CD4-positive, CD25-positive, alpha-beta regulatory T cell (primary cell): ENCODE measurements around the gene KRTAP10-3. TPM values are rescaled to one million over a fixed set of nuclear protein-coding genes. Genes with fewer than 3 reads are reported as not detected.
"Not testable (repeated sequence)": the region's sequence is repeated elsewhere in the genome, so short reads cannot be mapped to it uniquely, and the experiment has no call there.

Experiments
- ATAC-seq, 2 donors: fragments of 150-1000 bp; cut with Tn5 transposase; one replicate each; pipeline ENCODE4 v1.10.0; 2021; ENCODE audit warnings: low read depth in 2 of 2, moderate number of reproducible peaks in 2 of 2, moderate library complexity in 1 of 2
- DNase-seq, 3 donors: peaks; one replicate each; pipeline versions ENCODE4 v3.0.0 to v3.0.0-alpha.2; 2012 to 2022; ENCODE audit warnings: mixed read lengths in 1 of 3
- H3K27ac ChIP-seq: one replicate; pipeline ENCODE4 v1.7.0; 2013; ENCODE audit warnings: mild to moderate bottlenecking, low read length; ENCODE audit not compliant: insufficient read depth, poor library complexity, severe bottlenecking
- H3K27me3 ChIP-seq: one replicate; pipeline ENCODE4 v1.7.0; 2013; ENCODE audit warnings: low read length; ENCODE audit not compliant: control insufficient read depth, insufficient read depth
- H3K36me3 ChIP-seq: one replicate; pipeline ENCODE4 v1.7.0; 2013; ENCODE audit warnings: mild to moderate bottlenecking, low read length, moderate library complexity; ENCODE audit not compliant: control insufficient read depth, insufficient read depth
- H3K4me1 ChIP-seq: 2 replicates; pipeline ENCODE4 v1.7.0; 2013; ENCODE audit warnings: mild to moderate bottlenecking, low read length; ENCODE audit not compliant: insufficient read depth, control insufficient read depth, poor library complexity, severe bottlenecking
- H3K4me3 ChIP-seq: one replicate; pipeline ENCODE4 v1.7.0; 2013; ENCODE audit warnings: low read depth, mild to moderate bottlenecking, low read length, moderate library complexity
- H3K9me3 ChIP-seq, 2 experiments: 1 replicate in 1 of 2; 2 replicates in 1 of 2; pipeline ENCODE4 v1.7.0; 2013; ENCODE audit warnings: low read length in 2 of 2, mild to moderate bottlenecking in 1 of 2, moderate library complexity in 1 of 2; ENCODE audit not compliant: control insufficient read depth in 2 of 2
- H3K27ac Mint-ChIP-seq, 3 donors: one replicate each; pipeline ENCODE4 v1.8.0; 2020 to 2022; ENCODE audit warnings: mild to moderate bottlenecking in 3 of 3, mixed read lengths in 3 of 3, moderate library complexity in 2 of 3
- H3K27me3 Mint-ChIP-seq: one replicate; pipeline ENCODE4 v1.8.0; 2022; ENCODE audit warnings: mild to moderate bottlenecking, mixed read lengths
- H3K36me3 Mint-ChIP-seq: one replicate; pipeline ENCODE4 v1.8.0; 2020; ENCODE audit warnings: mixed read lengths
- H3K4me1 Mint-ChIP-seq, 4 donors: one replicate each; pipeline ENCODE4 v1.8.0; 2020 to 2022; ENCODE audit warnings: mixed read lengths in 4 of 4, mild to moderate bottlenecking in 1 of 4
- H3K4me3 Mint-ChIP-seq, 4 donors: one replicate each; pipeline ENCODE4 v1.8.0; 2020 to 2022; ENCODE audit warnings: mild to moderate bottlenecking in 4 of 4, mixed read lengths in 4 of 4, moderate library complexity in 3 of 4
- H3K9me3 Mint-ChIP-seq, 7 donors: one replicate each; pipeline ENCODE4 v1.8.0; 2020 to 2022; ENCODE audit warnings: mixed read lengths in 7 of 7, mild to moderate bottlenecking in 3 of 7, moderate library complexity in 2 of 7
- polyA plus RNA-seq, 4 donors: library from polyadenylated mRNA; unstranded; fragments of 300-500 nt; fragmentation: Illumina TruSeq; gene quantifications; one replicate each; pipeline ENCODE4 v1.2.3, GENCODE V29; 2021
- total RNA-seq: library from RNA; stranded (reverse); gene quantifications from one replicate; pipeline ENCODE4 v1.2.3, GENCODE V29; 2022

The KRTAP10-3 gene
- total and polyA plus RNA-seq, 5 donors from 2014 or later, result not detected

DNA sequence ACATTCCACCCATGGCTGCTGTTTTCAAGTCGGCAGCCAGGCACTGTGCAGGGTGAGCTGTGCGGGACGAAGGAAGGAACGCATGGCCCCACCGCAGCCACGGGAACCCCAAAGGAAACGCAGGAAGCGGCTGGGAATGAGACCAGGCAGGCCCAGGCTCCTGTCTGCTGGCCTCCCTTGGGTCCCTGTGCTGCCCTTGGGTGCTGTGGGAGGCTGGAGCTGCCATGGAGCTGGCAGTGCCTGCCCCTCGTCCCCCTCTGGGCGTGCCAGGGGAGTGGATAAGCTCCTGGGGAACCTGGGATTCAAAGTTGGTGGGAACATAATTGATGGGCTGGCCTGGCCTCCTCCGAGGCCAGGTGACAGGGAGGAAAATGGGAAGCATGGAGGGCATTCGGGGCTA, 9.7 kb upstream of the KRTAP10-3 start:
- DNase-seq (no peak), ATAC-seq (no peak)
- peaks cover 10% of the 10 kb centered on the region for H3K27me3 Mint-ChIP-seq
- H3K36me3 ChIP-seq, result no peaks in the 10 kb centered on the region
- peaks cover 11 to 17% (median 14%) of the 10 kb centered on the region in 4 donors for H3K4me1 Mint-ChIP-seq
- no peak overlapping the region for H3K27ac ChIP-seq
- peaks cover 12% of the 10 kb centered on the region for H3K4me1 ChIP-seq
- no peaks in the 10 kb centered on the region for H3K9me3 ChIP-seq
- peaks cover 0 to 3% (median 1%) of the 10 kb centered on the region in 7 donors for H3K9me3 Mint-ChIP-seq
- H3K27ac Mint-ChIP-seq, result no peak overlapping the region
- no peaks in the 10 kb centered on the region for H3K27me3 ChIP-seq
- H3K36me3 Mint-ChIP-seq, result no peaks in the 10 kb centered on the region
- H3K4me3 ChIP-seq, result no peak overlapping the region
- no peak overlapping the region for H3K4me3 Mint-ChIP-seq

DNA sequence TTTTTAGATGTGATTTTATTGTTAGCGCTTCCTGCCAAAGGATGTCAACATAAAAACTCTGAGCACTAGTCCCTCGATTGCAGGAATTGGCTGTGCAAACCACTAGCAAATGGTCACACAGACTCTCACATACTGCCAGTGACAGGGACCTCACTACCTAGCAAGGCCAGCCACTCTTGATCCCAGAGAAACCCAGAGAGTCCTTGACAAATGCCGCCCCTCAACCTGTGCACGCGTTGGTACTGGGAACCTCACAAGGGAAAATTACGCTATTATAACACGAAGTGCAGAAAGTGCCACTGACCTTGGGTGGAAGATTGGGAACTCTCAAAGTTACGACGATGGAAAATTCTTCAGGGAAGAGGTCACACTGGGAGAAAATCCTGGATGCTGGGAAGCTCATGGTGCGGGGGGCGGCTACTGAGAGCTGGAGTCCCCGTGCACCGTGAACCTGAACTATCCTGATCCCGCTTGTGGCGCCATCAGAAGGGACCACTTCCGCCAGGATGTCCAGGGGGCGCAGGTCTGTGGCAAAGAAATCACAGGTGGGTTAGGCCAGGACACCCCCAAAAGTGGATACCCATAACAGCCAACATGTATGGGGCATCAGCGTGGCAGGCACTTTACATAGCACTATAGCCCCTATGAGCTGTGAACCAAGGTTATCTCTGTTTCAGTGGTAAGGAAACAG, 9.0 kb upstream of the KRTAP10-3 start:
- Histone ChIP-seq H3K36me3 (no peaks in the 10 kb centered on the region), H3K9me3 (peaks cover 0 to 1% of the 10 kb centered on the region in 2 experiments), H3K4me1 (peaks cover 12% of the 10 kb centered on the region), H3K4me3 (no peak overlapping the region), H3K27me3 (no peaks in the 10 kb centered on the region), H3K27ac (no peak overlapping the region)
- Mint-ChIP-seq H3K27ac (no peak overlapping the region), H3K4me1 (peaks cover 11 to 17% (median 14%) of the 10 kb centered on the region in 4 donors), H3K9me3 (peaks cover 0 to 7% (median 2%) of the 10 kb centered on the region in 7 donors), H3K4me3 (no peak overlapping the region), H3K36me3 (no peaks in the 10 kb centered on the region), H3K27me3 (peaks cover 5% of the 10 kb centered on the region)
- no peak for DNase-seq
- ATAC-seq, result no peak

DNA sequence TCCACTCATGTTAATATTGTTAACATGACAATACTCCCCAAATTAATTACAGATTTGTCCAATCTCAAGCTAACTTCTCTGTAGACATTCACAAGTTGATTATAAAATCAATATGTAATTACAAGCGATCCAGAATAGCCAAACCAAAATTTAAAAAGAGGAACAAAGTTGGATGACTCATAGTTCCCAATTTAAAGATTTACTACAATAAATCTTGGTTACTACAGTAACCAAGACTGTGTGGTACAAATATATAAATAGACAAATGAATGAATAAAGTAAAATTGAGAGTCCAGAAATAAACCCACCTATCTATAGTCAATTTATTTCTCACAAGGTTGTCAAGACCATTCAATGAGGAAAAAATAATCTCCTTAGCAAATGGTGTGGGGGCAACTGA, 7.8 kb upstream of the KRTAP10-3 start:
- peaks cover 2 to 5% of the 10 kb centered on the region in 2 experiments for H3K9me3 ChIP-seq
- Mint-ChIP-seq H3K27ac (no peak overlapping the region), H3K27me3 (peaks cover 2% of the 10 kb centered on the region), H3K4me1 (peaks cover 11 to 17% (median 14%) of the 10 kb centered on the region in 4 donors), H3K4me3 (no peak overlapping the region), H3K9me3 (peaks cover 0 to 12% (median 7%) of the 10 kb centered on the region in 7 donors), H3K36me3 (no peaks in the 10 kb centered on the region)
- H3K36me3 ChIP-seq, result no peaks in the 10 kb centered on the region
- DNase-seq (no peak), ATAC-seq (no peak)
- H3K27ac ChIP-seq, result no peak overlapping the region
- H3K4me1 ChIP-seq, result peaks cover 12% of the 10 kb centered on the region
- no peak overlapping the region for H3K4me3 ChIP-seq
- H3K27me3 ChIP-seq, result no peaks in the 10 kb centered on the region

DNA sequence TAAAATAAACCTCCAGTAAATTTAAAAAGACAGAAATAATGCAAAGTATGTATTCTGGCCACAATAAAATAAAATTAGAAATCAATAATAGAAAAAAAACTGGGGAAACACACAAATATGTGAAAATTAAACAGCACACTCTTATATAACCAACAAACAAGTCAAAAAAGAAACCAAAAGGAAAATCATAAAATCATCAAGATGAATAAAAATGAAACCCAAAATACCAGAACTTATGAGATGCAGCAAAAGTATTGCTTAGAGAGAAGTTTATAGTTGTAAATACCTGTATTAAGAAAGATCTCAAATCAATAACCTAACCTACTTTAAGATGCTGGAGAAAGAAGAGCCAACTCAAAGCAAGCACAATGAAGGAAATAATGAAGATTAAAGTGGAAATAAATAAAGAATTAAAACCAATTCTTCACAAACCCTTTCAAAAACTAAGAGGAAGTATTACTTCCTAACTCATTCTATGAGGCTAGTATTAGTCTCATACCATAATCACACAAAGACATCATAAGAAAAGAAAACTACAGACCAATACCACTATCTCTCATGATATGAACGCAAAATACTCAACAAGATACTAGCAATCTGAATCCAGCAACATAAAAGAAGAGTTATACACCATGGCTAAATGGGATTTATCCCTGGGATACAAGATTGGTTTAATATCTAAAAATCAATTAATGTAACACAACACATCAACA, 6.4 kb upstream of the KRTAP10-3 start:
- Histone ChIP-seq H3K9me3 (peaks cover 2 to 5% of the 10 kb centered on the region in 2 experiments), H3K27ac (peak overlapping the region; percentile 72), H3K27me3 (no peaks in the 10 kb centered on the region), H3K36me3 (no peaks in the 10 kb centered on the region), H3K4me3 (peak overlapping the region; percentile 38), H3K4me1 (peaks cover 12% of the 10 kb centered on the region)
- peak overlapping the region; percentile 4 to 74 (median 14) for H3K4me3 Mint-ChIP-seq
- H3K9me3 Mint-ChIP-seq, result peaks cover 0 to 24% (median 9%) of the 10 kb centered on the region in 7 donors
- H3K27me3 Mint-ChIP-seq, result no peaks in the 10 kb centered on the region
- H3K36me3 Mint-ChIP-seq, result peaks cover 6% of the 10 kb centered on the region
- H3K27ac Mint-ChIP-seq, result peak overlapping the region; percentile 1 to 84 (median 51)
- DNase-seq, result peak in 2 of 3 donors; percentile 19 to 26
- peaks cover 11 to 17% (median 14%) of the 10 kb centered on the region in 4 donors for H3K4me1 Mint-ChIP-seq
- no peak for ATAC-seq

DNA sequence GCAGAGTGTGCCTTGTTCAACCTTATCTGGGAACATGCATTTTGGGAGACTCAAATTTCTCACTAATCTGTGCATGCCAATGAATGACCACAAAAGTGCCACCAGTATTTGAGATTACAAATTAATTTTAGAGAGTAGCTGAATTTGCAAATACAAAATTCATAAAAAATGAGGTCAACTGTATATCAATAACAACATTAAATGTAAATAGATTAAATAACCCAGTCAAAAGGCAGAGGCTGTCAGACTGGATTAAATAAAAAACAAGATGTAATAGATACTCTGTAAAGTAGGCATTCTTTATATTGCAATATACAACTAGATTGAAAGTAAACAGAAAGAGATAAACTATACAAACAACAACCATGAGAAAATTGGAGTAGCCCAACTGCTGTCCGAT, 5.5 kb upstream of the KRTAP10-3 start:
- ATAC-seq, result no peak

DNA sequence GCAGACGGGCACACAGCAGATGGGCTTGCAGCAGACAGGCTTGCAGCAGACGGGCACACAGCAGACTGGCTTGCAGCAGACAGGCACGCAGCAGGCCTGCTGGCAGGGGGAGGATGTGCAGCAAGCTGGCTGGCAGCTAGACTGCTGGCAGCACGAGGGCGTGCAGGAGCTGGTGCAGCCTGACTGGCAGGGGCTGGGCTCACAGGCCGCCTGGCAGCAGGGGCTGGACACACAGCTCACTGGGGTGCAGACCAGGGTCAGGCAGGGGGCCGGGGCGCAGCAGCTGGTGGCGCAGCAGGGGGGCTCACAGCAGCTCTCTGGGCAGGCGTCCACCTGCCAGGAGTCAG, 293 bp downstream of the KRTAP10-3 start:
- not testable (repeated sequence) for DNase-seq

More for the DNA sequence above, 5.5 kb upstream of the KRTAP10-3 start:
- no peak for DNase-seq
- H3K4me1 Mint-ChIP-seq, result peaks cover 11 to 16% (median 13%) of the 10 kb centered on the region in 4 donors
- no peak overlapping the region for H3K27ac Mint-ChIP-seq
- peaks cover 0 to 26% (median 9%) of the 10 kb centered on the region in 7 donors for H3K9me3 Mint-ChIP-seq
- Histone ChIP-seq H3K27ac (peak overlapping the region; percentile 72), H3K36me3 (no peaks in the 10 kb centered on the region), H3K9me3 (peaks cover 5% of the 10 kb centered on the region in 2 experiments), H3K27me3 (no peaks in the 10 kb centered on the region), H3K4me1 (peaks cover 12% of the 10 kb centered on the region), H3K4me3 (no peak overlapping the region)
- peaks cover 6% of the 10 kb centered on the region for H3K36me3 Mint-ChIP-seq
- H3K4me3 Mint-ChIP-seq, result no peak overlapping the region
- no peaks in the 10 kb centered on the region for H3K27me3 Mint-ChIP-seq

DNA sequence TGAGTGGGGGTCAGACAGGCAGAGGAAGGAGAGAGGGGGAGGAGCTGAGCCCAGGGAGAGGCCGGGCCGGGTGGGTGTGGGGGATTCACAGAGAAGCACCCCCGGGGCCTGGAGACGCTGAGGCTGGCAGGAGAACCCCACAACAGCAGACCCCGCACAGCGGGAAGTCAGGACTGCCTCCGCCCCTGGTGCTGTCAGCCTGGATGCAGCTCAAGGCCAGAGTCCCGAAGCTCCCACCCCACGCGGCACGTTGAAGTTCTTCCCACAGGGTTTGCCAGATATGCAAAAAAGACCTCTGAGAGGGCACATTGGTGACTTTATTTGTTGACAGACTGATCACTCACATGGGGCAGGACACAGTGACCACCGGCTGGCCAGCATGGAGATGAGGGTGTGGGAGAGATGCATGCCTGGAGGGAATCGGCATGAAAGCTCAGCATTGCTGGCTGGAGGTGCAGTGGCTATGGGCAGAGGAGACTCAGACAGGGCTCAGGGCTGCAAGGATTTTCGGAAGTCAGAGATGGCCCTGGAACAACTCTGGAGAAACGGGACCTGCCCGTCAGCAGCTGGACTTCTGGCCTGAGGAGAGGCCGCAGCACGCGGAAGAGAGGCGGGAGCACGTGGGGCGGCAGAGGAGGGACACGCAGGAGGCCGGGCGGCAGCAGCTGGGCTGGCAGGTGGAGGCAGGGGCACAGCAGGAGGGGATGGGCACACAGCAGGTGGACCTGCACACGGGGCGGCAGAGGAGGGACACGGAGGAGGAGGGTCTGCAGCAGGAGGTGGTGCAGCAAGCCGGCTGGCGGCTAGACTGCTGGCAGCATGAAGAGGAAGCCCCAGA, 885 bp downstream of the KRTAP10-3 start:
- H3K27me3 ChIP-seq, result no peaks in the 10 kb centered on the region
- ATAC-seq (no peak), DNase-seq (no peak)
- Mint-ChIP-seq H3K27me3 (no peaks in the 10 kb centered on the region), H3K4me1 (no peaks in the 10 kb centered on the region), H3K27ac (no peak overlapping the region), H3K9me3 (peaks cover 0 to 30% (median 9%) of the 10 kb centered on the region in 7 donors), H3K36me3 (peaks cover 6% of the 10 kb centered on the region), H3K4me3 (no peak overlapping the region)
- H3K27ac ChIP-seq, result no peak overlapping the region
- H3K4me3 ChIP-seq, result no peak overlapping the region
- no peaks in the 10 kb centered on the region for H3K4me1 ChIP-seq
- H3K9me3 ChIP-seq, result peaks cover 4 to 5% of the 10 kb centered on the region in 2 experiments
- no peaks in the 10 kb centered on the region for H3K36me3 ChIP-seq

More for the DNA sequence above, 293 bp downstream of the KRTAP10-3 start:
- not testable (repeated sequence) for ATAC-seq, H3K4me1 ChIP-seq, H3K36me3 Mint-ChIP-seq, H3K27ac Mint-ChIP-seq, H3K4me3 ChIP-seq, H3K36me3 ChIP-seq, H3K4me3 Mint-ChIP-seq, H3K27ac ChIP-seq, H3K27me3 ChIP-seq, H3K4me1 Mint-ChIP-seq, H3K27me3 Mint-ChIP-seq, H3K9me3 ChIP-seq
- peaks cover 0 to 30% (median 9%) of the 10 kb centered on the region in 7 donors for H3K9me3 Mint-ChIP-seq
